SK-N-MC (cell line): ENCODE results near the gene RBM47.

Experiments
- EZH2 ChIP-seq: fragments of 200-600 bp; sonication (generic); IDR thresholded peaks from one replicate; pipeline ENCODE4 v1.6.1; 2017; ENCODE audit warnings: antibody characterized with exemption
- POLR2AphosphoS5 ChIP-seq: IDR thresholded peaks from 2 replicates; pipeline ENCODE4 v1.6.1; 2012; ENCODE audit warnings: mild to moderate bottlenecking, low read depth, low read length, borderline replicate concordance

GRCh38 chr4:40475609-40476008 lies 154.1 kb downstream of the RBM47 start:
- TF ChIP-seq POLR2AphosphoS5: no peak
- TF ChIP-seq EZH2: no peak
